ENCODE results near the gene PSRC1. TPM values are rescaled to one million over a fixed set of nuclear protein-coding genes. Genes with fewer than 3 reads are reported as not detected.

PSRC1 gene
- total and polyA plus RNA-seq, 12 donors: 0.34 to 2.9 (median 0.73) TPM

DNA sequence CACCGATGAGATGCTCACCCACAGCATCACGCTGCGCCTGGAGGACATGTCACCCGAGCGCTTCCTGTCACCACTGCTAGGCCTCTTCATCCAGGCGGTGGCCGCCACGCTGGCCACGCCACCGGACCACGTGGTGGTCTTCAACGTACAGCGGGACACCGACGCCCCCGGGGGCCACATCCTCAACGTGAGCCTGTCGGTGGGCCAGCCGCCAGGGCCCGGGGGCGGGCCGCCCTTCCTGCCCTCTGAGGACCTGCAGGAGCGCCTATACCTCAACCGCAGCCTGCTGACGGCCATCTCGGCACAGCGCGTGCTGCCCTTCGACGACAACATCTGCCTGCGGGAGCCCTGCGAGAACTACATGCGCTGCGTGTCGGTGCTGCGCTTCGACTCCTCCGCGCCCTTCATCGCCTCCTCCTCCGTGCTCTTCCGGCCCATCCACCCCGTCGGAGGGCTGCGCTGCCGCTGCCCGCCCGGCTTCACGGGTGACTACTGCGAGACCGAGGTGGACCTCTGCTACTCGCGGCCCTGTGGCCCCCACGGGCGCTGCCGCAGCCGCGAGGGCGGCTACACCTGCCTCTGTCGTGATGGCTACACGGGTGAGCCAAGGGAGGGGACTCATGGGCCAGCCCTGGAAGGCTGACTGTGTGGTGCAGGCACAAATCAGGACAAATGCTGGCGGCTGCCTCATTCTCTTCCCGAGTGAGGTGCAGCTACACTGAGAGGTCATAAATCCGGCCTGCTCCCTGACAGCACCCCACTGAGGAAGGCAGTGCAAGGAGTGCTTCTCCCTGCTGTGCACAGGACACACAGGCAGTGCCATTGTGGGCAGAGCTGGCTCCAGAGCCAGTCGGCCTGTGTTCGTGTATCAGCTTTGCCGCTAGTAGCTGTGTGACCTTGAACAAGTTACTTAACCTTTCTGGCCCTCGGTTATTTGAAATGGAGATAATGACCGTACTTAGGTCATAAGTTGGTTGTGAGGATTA, 24.2 kb downstream of the PSRC1 start:
- 93 to 94% methylated on average over 68 to 69 of the region's 69 CpGs for WGBS, 2 donors
- H3K4me3 ChIP-seq: no peak overlapping the region
- ATAC-seq (no peak), DNase-seq (no peak)
- peaks cover 7 to 22% (median 14%) of the 10 kb centered on the region in 9 donors for H3K4me1 ChIP-seq
- H3K27ac ChIP-seq: no peak overlapping the region
- H3K36me3 ChIP-seq: peaks cover 0 to 3% (median 0%) of the 10 kb centered on the region in 9 donors
- no peaks in the 10 kb centered on the region for H3K9me3 ChIP-seq
- intact Hi-C loops (cut with DNase I): no loop called here
- TF ChIP-seq, protein P1, sequence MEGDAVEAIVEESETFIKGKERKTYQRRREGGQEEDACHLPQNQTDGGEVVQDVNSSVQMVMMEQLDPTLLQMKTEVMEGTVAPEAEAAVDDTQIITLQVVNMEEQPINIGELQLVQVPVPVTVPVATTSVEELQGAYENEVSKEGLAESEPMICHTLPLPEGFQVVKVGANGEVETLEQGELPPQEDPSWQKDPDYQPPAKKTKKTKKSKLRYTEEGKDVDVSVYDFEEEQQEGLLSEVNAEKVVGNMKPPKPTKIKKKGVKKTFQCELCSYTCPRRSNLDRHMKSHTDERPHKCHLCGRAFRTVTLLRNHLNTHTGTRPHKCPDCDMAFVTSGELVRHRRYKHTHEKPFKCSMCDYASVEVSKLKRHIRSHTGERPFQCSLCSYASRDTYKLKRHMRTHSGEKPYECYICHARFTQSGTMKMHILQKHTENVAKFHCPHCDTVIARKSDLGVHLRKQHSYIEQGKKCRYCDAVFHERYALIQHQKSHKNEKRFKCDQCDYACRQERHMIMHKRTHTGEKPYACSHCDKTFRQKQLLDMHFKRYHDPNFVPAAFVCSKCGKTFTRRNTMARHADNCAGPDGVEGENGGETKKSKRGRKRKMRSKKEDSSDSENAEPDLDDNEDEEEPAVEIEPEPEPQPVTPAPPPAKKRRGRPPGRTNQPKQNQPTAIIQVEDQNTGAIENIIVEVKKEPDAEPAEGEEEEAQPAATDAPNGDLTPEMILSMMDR (IDR thresholded peaks at IDR 0.05): no peak
- H3K27me3 ChIP-seq: no peaks in the 10 kb centered on the region

DNA sequence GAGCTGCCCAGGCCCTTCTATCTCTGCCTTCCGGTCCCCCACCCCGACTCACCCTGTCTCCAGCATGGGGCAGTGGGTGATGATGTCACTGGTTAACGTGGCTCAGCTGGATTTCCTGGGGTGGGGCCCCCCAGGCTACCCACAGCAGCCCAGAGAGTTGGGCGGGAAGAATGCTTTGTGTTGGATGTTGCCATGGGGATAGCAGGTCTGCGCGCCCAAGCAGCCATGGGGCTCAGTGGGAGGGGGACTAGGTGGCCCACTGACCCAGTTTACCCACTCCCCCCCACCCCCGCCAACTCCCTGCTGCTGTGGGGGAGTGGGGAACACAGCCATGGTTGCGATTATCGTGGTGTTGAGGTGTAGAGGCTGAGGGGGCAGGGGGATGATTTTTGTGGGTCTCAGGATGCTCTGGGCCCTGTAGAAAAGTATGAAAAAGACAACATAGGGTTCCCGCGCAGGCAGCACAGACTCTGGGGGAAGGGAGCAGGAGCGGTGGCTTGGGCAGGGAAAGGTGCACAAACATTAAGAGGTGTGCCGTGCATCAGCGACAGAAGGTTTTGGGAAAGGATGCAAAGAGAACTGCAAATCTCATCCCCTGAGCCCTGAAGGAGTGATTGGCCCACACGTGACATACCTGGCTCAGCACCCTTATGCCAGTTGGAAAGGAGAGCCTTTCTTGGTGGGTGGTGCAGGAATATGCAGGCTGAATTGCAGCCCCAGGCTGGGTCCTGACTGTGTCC, 25.1 kb downstream of the PSRC1 start:
- intact Hi-C loops (cut with DNase I): no loop called here
- peaks cover 0 to 3% (median 0%) of the 10 kb centered on the region in 9 donors for H3K36me3 ChIP-seq
- TF ChIP-seq, protein P1 (IDR thresholded peaks at IDR 0.05): no peak
- WGBS, 2 donors: 83 to 84% methylated on average over 15 of the region's 15 CpGs
- H3K9me3 ChIP-seq: no peaks in the 10 kb centered on the region
- H3K27me3 ChIP-seq: no peaks in the 10 kb centered on the region
- ATAC-seq: no peak
- H3K27ac ChIP-seq: no peak overlapping the region
- peaks cover 10 to 25% (median 18%) of the 10 kb centered on the region in 9 donors for H3K4me1 ChIP-seq
- no peak overlapping the region for H3K4me3 ChIP-seq
- no peak for DNase-seq

DNA sequence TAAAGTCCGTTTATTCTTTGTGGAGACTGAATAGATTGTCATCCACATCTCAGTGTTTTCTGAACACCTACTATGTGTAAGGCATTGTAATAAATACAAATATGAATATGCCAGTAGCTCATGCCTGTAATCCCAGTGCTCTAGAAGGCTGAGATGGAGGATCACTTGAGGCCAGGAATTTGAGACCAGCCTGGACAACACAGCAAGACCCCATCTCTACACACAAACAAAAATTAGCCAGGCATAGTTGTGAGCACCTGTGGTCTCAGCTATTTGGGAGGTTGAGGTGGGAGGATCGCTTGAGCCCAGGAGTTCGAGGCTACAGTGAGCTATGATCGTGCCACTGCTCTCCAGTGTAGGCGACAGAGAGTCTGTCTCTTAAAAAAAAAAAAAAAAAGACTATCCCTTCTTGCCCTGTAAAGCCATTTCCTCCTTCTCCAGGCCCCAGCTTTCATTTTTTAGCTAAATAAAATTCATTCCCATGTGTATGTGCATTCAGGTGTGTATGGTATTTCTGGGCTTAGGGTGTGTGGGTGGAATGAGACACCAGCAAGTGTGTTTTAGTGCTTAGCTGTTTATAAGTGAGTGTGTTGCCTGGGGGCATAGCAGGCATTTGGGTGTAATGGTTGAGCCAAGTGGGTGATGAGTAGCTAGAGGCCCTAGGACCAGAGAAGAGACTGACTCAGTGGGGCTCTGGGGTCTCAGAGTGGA, 25.8 kb downstream of the PSRC1 start:
- no peak overlapping the region for H3K27ac ChIP-seq
- DNase-seq: no peak
- H3K9me3 ChIP-seq: no peaks in the 10 kb centered on the region
- 92 to 97% methylated on average over 5 of the region's 5 CpGs for WGBS, 2 donors
- no peak overlapping the region for H3K4me3 ChIP-seq
- no peak for ATAC-seq
- H3K36me3 ChIP-seq: peaks cover 0 to 3% (median 0%) of the 10 kb centered on the region in 9 donors
- TF ChIP-seq, protein P1 (IDR thresholded peaks at IDR 0.05): no peak
- peaks cover 10 to 25% (median 18%) of the 10 kb centered on the region in 9 donors for H3K4me1 ChIP-seq
- H3K27me3 ChIP-seq: no peaks in the 10 kb centered on the region
- intact Hi-C loops (cut with DNase I): no loop called here

- TF ChIP-seq, protein P1 (IDR thresholded peaks at IDR 0.05): no peak
- H3K27me3 ChIP-seq: peaks cover 0 to under 1% (median 0%) of the 10 kb centered on the region in 7 donors
- intact Hi-C loops (cut with DNase I): no loop called here
- H3K4me3 ChIP-seq: no peak overlapping the region
- no peak overlapping the region for H3K27ac ChIP-seq
- ATAC-seq (no peak), DNase-seq (no peak)
- peaks cover 10 to 25% (median 18%) of the 10 kb centered on the region in 9 donors for H3K4me1 ChIP-seq
- WGBS, 2 donors: 73 to 78% methylated on average over 7 of the region's 7 CpGs
- H3K9me3 ChIP-seq: no peaks in the 10 kb centered on the region
- peaks cover 0 to 3% (median 0%) of the 10 kb centered on the region in 9 donors for H3K36me3 ChIP-seq
Observed at GRCh38 chr1:109256085-109256484, 26.9 kb downstream of the PSRC1 start.

All from heart right ventricle (tissue), 16 donors.